ENCODE data around the gene CDH19.
"Not testable (repeated sequence)": the region's sequence is repeated elsewhere in the genome, so short reads cannot be mapped to it uniquely, and the experiment has no call there.

The CDH19 gene

GRCh38 chr18:66550366-66550765 lies 53.5 kb downstream of the CDH19 start:
- no peaks in the 10 kb centered on the region for H3K27me3 Mint-ChIP-seq (ENCODE audit: low read depth)
- H3K36me3 Mint-ChIP-seq (ENCODE audit: low read depth) = no peaks in the 10 kb centered on the region
- H3K4me1 Mint-ChIP-seq (ENCODE audit: low read depth) = no peaks in the 10 kb centered on the region
- no peak overlapping the region for H3K4me3 Mint-ChIP-seq
- no peak overlapping the region for H3K27ac Mint-ChIP-seq
- peaks cover 4% of the 10 kb centered on the region for H3K9me3 Mint-ChIP-seq

GRCh38 chr18:66548747-66549146 lies 55.1 kb downstream of the CDH19 start:
- H3K36me3 Mint-ChIP-seq (ENCODE audit: low read depth) = no peaks in the 10 kb centered on the region
- peaks cover 4% of the 10 kb centered on the region for H3K9me3 Mint-ChIP-seq
- no peak overlapping the region for H3K27ac Mint-ChIP-seq
- H3K27me3 Mint-ChIP-seq (ENCODE audit: low read depth) = no peaks in the 10 kb centered on the region
- H3K4me3 Mint-ChIP-seq = no peak overlapping the region
- H3K4me1 Mint-ChIP-seq (ENCODE audit: low read depth) = no peaks in the 10 kb centered on the region

- Mint-ChIP-seq H3K27ac (no peak overlapping the region), H3K4me1 (ENCODE audit: low read depth) (no peaks in the 10 kb centered on the region), H3K36me3 (ENCODE audit: low read depth) (no peaks in the 10 kb centered on the region), H3K27me3 (ENCODE audit: low read depth) (no peaks in the 10 kb centered on the region), H3K4me3 (no peak overlapping the region), H3K9me3 (no peaks in the 10 kb centered on the region)
Measured at GRCh38 chr18:66534110-66534509, 69.8 kb downstream of the CDH19 start.

GRCh38 chr18:66533693-66534092 lies 70.2 kb downstream of the CDH19 start:
- H3K36me3 Mint-ChIP-seq (ENCODE audit: low read depth) = no peaks in the 10 kb centered on the region
- H3K27me3 Mint-ChIP-seq (ENCODE audit: low read depth) = no peaks in the 10 kb centered on the region
- no peak overlapping the region for H3K27ac Mint-ChIP-seq
- no peaks in the 10 kb centered on the region for H3K4me1 Mint-ChIP-seq (ENCODE audit: low read depth)
- no peaks in the 10 kb centered on the region for H3K9me3 Mint-ChIP-seq
- no peak overlapping the region for H3K4me3 Mint-ChIP-seq

- Mint-ChIP-seq H3K4me3 (no peak overlapping the region), H3K27ac (no peak overlapping the region), H3K9me3 (peaks cover 7% of the 10 kb centered on the region), H3K36me3 (ENCODE audit: low read depth) (no peaks in the 10 kb centered on the region), H3K27me3 (ENCODE audit: low read depth) (no peaks in the 10 kb centered on the region), H3K4me1 (ENCODE audit: low read depth) (no peaks in the 10 kb centered on the region)
Measured at GRCh38 chr18:66523219-66523991, 80.5 kb downstream of the CDH19 start.

- H3K27me3 Mint-ChIP-seq (ENCODE audit: low read depth) = no peaks in the 10 kb centered on the region
- H3K27ac Mint-ChIP-seq = no peak overlapping the region
- H3K4me1 Mint-ChIP-seq (ENCODE audit: low read depth) = no peaks in the 10 kb centered on the region
- H3K9me3 Mint-ChIP-seq = peaks cover 4% of the 10 kb centered on the region
- no peaks in the 10 kb centered on the region for H3K36me3 Mint-ChIP-seq (ENCODE audit: low read depth)
- no peak overlapping the region for H3K4me3 Mint-ChIP-seq
Measured at GRCh38 chr18:66513996-66514395, 89.9 kb downstream of the CDH19 start.

- H3K4me1 Mint-ChIP-seq (ENCODE audit: low read depth) = no peaks in the 10 kb centered on the region
- H3K27ac Mint-ChIP-seq = no peak overlapping the region
- no peaks in the 10 kb centered on the region for H3K9me3 Mint-ChIP-seq
- H3K36me3 Mint-ChIP-seq (ENCODE audit: low read depth) = no peaks in the 10 kb centered on the region
- no peaks in the 10 kb centered on the region for H3K27me3 Mint-ChIP-seq (ENCODE audit: low read depth)
- H3K4me3 Mint-ChIP-seq = no peak overlapping the region
Measured at GRCh38 chr18:66511792-66512191, 92.1 kb downstream of the CDH19 start.

- Mint-ChIP-seq H3K27ac (no peak overlapping the region), H3K36me3 (ENCODE audit: low read depth) (no peaks in the 10 kb centered on the region), H3K4me3 (no peak overlapping the region)
Measured at GRCh38 chr18:66511289-66511688, 92.6 kb downstream of the CDH19 start.

GRCh38 chr18:66510357-66511045 lies 93.4 kb downstream of the CDH19 start:
- Mint-ChIP-seq H3K9me3 (no peaks in the 10 kb centered on the region), H3K27ac (no peak overlapping the region)

More at GRCh38 chr18:66511289-66511688, 92.6 kb downstream of the CDH19 start:
- no peaks in the 10 kb centered on the region for H3K9me3 Mint-ChIP-seq
- H3K4me1 Mint-ChIP-seq (ENCODE audit: low read depth) = no peaks in the 10 kb centered on the region
- H3K27me3 Mint-ChIP-seq (ENCODE audit: low read depth) = no peaks in the 10 kb centered on the region

GRCh38 chr18:66508937-66509336 lies 95.0 kb downstream of the CDH19 start:
- no peaks in the 10 kb centered on the region for H3K36me3 Mint-ChIP-seq (ENCODE audit: low read depth)
- no peaks in the 10 kb centered on the region for H3K9me3 Mint-ChIP-seq
- H3K4me1 Mint-ChIP-seq (ENCODE audit: low read depth) = no peaks in the 10 kb centered on the region
- H3K27ac Mint-ChIP-seq = no peak overlapping the region
- H3K4me3 Mint-ChIP-seq = no peak overlapping the region
- no peaks in the 10 kb centered on the region for H3K27me3 Mint-ChIP-seq (ENCODE audit: low read depth)

More at GRCh38 chr18:66510357-66511045, 93.4 kb downstream of the CDH19 start:
- Mint-ChIP-seq H3K27me3 (ENCODE audit: low read depth) (no peaks in the 10 kb centered on the region), H3K36me3 (ENCODE audit: low read depth) (no peaks in the 10 kb centered on the region), H3K4me3 (no peak overlapping the region), H3K4me1 (ENCODE audit: low read depth) (no peaks in the 10 kb centered on the region)

- Mint-ChIP-seq H3K4me3 (no peak overlapping the region), H3K4me1 (ENCODE audit: low read depth) (no peaks in the 10 kb centered on the region), H3K27ac (no peak overlapping the region), H3K27me3 (ENCODE audit: low read depth) (no peaks in the 10 kb centered on the region), H3K36me3 (ENCODE audit: low read depth) (no peaks in the 10 kb centered on the region), H3K9me3 (peaks cover 5% of the 10 kb centered on the region)
Measured at GRCh38 chr18:66506178-66506577, 97.7 kb downstream of the CDH19 start.

- Mint-ChIP-seq H3K36me3 (ENCODE audit: low read depth) (no peaks in the 10 kb centered on the region), H3K27ac (no peak overlapping the region), H3K27me3 (ENCODE audit: low read depth) (no peaks in the 10 kb centered on the region), H3K4me1 (ENCODE audit: low read depth) (no peaks in the 10 kb centered on the region), H3K4me3 (no peak overlapping the region), H3K9me3 (peaks cover 6% of the 10 kb centered on the region)
Measured at GRCh38 chr18:66497351-66497750, 106.5 kb downstream of the CDH19 start.

- no peaks in the 10 kb centered on the region for H3K9me3 Mint-ChIP-seq
- H3K4me3 Mint-ChIP-seq = no peak overlapping the region
- H3K4me1 Mint-ChIP-seq (ENCODE audit: low read depth) = no peaks in the 10 kb centered on the region
- H3K27ac Mint-ChIP-seq = no peak overlapping the region
- no peaks in the 10 kb centered on the region for H3K36me3 Mint-ChIP-seq (ENCODE audit: low read depth)
- H3K27me3 Mint-ChIP-seq (ENCODE audit: low read depth) = no peaks in the 10 kb centered on the region
Measured at GRCh38 chr18:66495844-66496243, 108.0 kb downstream of the CDH19 start.

GRCh38 chr18:66473882-66474281 lies 130.0 kb downstream of the CDH19 start:
- H3K9me3 Mint-ChIP-seq = no peaks in the 10 kb centered on the region
- no peaks in the 10 kb centered on the region for H3K36me3 Mint-ChIP-seq (ENCODE audit: low read depth)
- no peak overlapping the region for H3K4me3 Mint-ChIP-seq
- no peaks in the 10 kb centered on the region for H3K4me1 Mint-ChIP-seq (ENCODE audit: low read depth)
- H3K27ac Mint-ChIP-seq = no peak overlapping the region
- no peaks in the 10 kb centered on the region for H3K27me3 Mint-ChIP-seq (ENCODE audit: low read depth)

- H3K4me3 Mint-ChIP-seq; H3K4me1 Mint-ChIP-seq (ENCODE audit: low read depth); H3K27me3 Mint-ChIP-seq (ENCODE audit: low read depth): not testable (repeated sequence)
Measured at GRCh38 chr18:66466184-66466583, 137.7 kb downstream of the CDH19 start.

More at GRCh38 chr18:66466184-66466583, 137.7 kb downstream of the CDH19 start:
- not testable (repeated sequence) for H3K9me3 Mint-ChIP-seq; H3K36me3 Mint-ChIP-seq (ENCODE audit: low read depth); H3K27ac Mint-ChIP-seq

All from T-helper 1 cell treated with Interleukin-12 subunit alpha and Interleukin-12 subunit beta and Interleukin-4 antibody, amounts not matched to agents 30 μg/mL and 1 μg/mL, for 36 hours (primary cell).